ENCODE data around the gene CALY. TPM values are rescaled to one million over a fixed set of nuclear protein-coding genes. Genes with fewer than 3 reads are reported as not detected.

CALY gene
- total RNA-seq, 1 donor from 2014 or later, result not detected

- no peak for TF ChIP-seq CTCF (IDR thresholded peaks at IDR 0.05; ENCODE audit: unreplicated experiment)
Observed at GRCh38 chr10:133381036-133381435, 44.3 kb upstream of the CALY start.

GRCh38 chr10:133379801-133380666 is 43.3 kb upstream of the CALY start:
- Mint-ChIP-seq H3K36me3 (ENCODE audit: low read depth, unreplicated experiment) (no peaks in the 10 kb centered on the region), H3K4me3 (ENCODE audit: unreplicated experiment) (peak overlapping the region; percentile 14), H3K9me3 (ENCODE audit: unreplicated experiment) (no peaks in the 10 kb centered on the region), H3K27ac (ENCODE audit: unreplicated experiment) (no peak overlapping the region), H3K27me3 (ENCODE audit: unreplicated experiment) (peaks cover 21% of the 10 kb centered on the region), H3K4me1 (ENCODE audit: unreplicated experiment) (no peaks in the 10 kb centered on the region)
- DNase-seq (ENCODE audit: low spot score), result no peak
- TF ChIP-seq CTCF (IDR thresholded peaks at IDR 0.05; ENCODE audit: unreplicated experiment), result no peak

More at GRCh38 chr10:133381036-133381435, 44.3 kb upstream of the CALY start:
- Mint-ChIP-seq H3K4me1 (ENCODE audit: unreplicated experiment) (no peaks in the 10 kb centered on the region), H3K27me3 (ENCODE audit: unreplicated experiment) (peaks cover 13% of the 10 kb centered on the region), H3K4me3 (ENCODE audit: unreplicated experiment) (no peak overlapping the region), H3K9me3 (ENCODE audit: unreplicated experiment) (no peaks in the 10 kb centered on the region), H3K36me3 (ENCODE audit: low read depth, unreplicated experiment) (no peaks in the 10 kb centered on the region), H3K27ac (ENCODE audit: unreplicated experiment) (no peak overlapping the region)
- DNase-seq (ENCODE audit: low spot score), result no peak

DNA sequence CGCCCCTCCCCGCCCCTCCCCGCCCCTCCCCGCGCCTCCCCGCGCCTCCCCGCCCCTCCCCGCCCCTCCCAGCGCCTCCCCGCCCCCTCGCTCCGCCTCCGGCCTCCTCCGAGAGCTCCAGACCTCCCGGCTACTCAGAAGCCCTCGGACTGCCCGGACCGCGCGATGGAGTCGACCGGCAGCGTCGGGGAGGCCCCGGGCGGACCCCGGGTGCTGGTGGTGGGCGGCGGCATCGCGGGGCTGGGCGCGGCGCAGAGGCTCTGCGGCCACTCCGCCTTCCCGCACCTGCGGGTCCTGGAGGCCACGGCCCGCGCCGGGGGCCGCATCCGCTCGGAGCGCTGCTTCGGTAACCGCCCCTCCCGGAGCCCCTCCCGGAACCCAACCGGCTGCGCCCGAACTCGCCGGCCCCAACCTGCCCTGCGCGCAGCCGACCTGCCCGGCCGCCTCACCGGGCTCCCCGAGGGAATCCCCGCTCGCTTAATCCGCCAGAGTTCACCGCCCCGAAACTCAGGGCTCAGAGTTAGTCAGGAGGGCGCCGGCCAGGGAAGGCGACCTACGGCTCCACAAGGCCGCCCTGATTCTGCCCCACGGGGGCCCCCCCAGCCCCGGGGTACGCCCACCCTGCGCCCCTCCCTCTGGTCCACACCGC is 42.6 kb upstream of the CALY start, which contains the start of gene PAOX:
TSS of gene PAOX (plus strand) at position 111 of the 649 bp plus-strand sequence. CDS start at position 166, 55 bp downstream.
- H3K4me1 Mint-ChIP-seq (ENCODE audit: unreplicated experiment), result no peaks in the 10 kb centered on the region
- H3K36me3 Mint-ChIP-seq (ENCODE audit: low read depth, unreplicated experiment), result no peaks in the 10 kb centered on the region
- H3K9me3 Mint-ChIP-seq (ENCODE audit: unreplicated experiment), result no peaks in the 10 kb centered on the region
- no peak for TF ChIP-seq CTCF (IDR thresholded peaks at IDR 0.05; ENCODE audit: unreplicated experiment)
- DNase-seq (ENCODE audit: low spot score), result peak; percentile 53
- no peak within 1 kb of the TSS for H3K27ac Mint-ChIP-seq (ENCODE audit: unreplicated experiment)
- peaks cover 23% of the 10 kb centered on the region for H3K27me3 Mint-ChIP-seq (ENCODE audit: unreplicated experiment)
- peak within 1 kb of the TSS; percentile 83 for H3K4me3 Mint-ChIP-seq (ENCODE audit: unreplicated experiment)

DNA sequence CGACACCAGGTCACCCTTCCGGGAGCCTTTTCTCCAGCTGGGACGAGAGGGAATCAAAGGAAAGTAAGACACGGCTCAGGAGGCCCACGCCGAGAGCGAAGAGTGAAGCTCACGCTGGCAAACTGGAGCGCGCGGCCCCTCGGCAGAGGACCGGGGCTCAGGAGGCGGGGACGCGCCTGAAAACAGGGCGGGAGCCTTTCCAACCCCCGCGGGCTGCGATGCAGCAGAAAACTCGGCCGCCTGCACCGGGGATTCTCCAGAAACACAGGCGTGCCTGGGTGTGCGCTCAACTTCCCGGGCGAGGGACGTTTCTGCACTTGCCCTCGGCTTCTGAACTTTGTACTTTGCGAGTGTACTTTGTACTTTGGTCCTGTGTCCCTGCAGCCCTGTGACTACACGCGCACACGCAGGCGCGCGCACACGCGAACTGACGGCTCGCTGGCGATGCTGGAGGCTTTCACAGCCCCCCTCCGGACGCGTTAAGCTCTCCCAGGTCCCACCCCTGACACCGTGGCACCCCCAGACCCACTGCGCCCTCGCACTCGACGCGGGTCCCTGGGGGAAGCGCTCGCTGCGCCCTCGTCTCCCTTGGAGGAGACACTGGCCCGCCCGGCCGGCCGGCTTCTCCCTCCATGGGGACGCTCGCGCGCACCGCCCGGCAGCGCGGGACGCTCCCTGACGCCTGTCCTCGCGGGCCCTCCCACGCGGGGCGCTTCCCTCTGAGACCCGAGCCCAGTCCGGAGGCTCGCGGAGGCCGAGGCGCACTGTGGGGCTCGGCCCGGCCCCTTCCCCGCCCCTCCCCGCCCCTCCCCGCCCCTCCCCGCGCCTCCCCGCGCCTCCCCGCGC is 41.8 kb upstream of the CALY start:
- Mint-ChIP-seq H3K27me3 (ENCODE audit: unreplicated experiment) (peaks cover 27% of the 10 kb centered on the region), H3K4me1 (ENCODE audit: unreplicated experiment) (peaks cover 2% of the 10 kb centered on the region), H3K27ac (ENCODE audit: unreplicated experiment) (no peak overlapping the region), H3K9me3 (ENCODE audit: unreplicated experiment) (no peaks in the 10 kb centered on the region), H3K4me3 (ENCODE audit: unreplicated experiment) (peak overlapping the region; percentile 83), H3K36me3 (ENCODE audit: low read depth, unreplicated experiment) (no peaks in the 10 kb centered on the region)
- TF ChIP-seq CTCF (IDR thresholded peaks at IDR 0.05; ENCODE audit: unreplicated experiment), result no peak
- DNase-seq (ENCODE audit: low spot score), result peak; percentile 46

All from endothelial cell (in vitro differentiated cells).